Spleen (tissue), 7 donors: ENCODE measurements around the gene TOM1L2.

Experiments
- POLR2A ChIP-seq, 3 donors: fragments of 450-650 bp; IDR thresholded peaks; one replicate each; pipeline ENCODE4 v1.5.1; 2017; ENCODE audit warnings: antibody characterized with exemption in 3 of 3, mild to moderate bottlenecking in 1 of 3
- POLR2AphosphoS5 ChIP-seq, 3 donors: sonication (generic); formaldehyde crosslinking; IDR thresholded peaks; one replicate each; pipeline ENCODE4 v1.5.1; 2017; ENCODE audit warnings: antibody characterized with exemption in 3 of 3
- TF ChIP-seq, protein P1 (sequence below), 11 experiments: fragments of 200-600 bp in 7 of 11; fragments of 450-650 bp in 4 of 11; sonication (generic) in 4 of 11; IDR thresholded peaks in 8 of 11; conservative IDR thresholded peaks in 3 of 11; 1 replicate in 7 of 11; 2 replicates in 4 of 11; pipeline versions ENCODE4 v1.4.0 to v1.8.0; 2016 to 2021; ENCODE audit warnings: antibody characterized with exemption in 11 of 11, inconsistent platforms in 4 of 11, mild to moderate bottlenecking in 1 of 11
- donor health status: DM: no; HTN: no; CAD: no; lungs with moderate emphysema.
- donor health status: DM: no; HTN: no; CAD: no.
- donor health status: DM: no; HTN: no; CAD: no.

DNA sequence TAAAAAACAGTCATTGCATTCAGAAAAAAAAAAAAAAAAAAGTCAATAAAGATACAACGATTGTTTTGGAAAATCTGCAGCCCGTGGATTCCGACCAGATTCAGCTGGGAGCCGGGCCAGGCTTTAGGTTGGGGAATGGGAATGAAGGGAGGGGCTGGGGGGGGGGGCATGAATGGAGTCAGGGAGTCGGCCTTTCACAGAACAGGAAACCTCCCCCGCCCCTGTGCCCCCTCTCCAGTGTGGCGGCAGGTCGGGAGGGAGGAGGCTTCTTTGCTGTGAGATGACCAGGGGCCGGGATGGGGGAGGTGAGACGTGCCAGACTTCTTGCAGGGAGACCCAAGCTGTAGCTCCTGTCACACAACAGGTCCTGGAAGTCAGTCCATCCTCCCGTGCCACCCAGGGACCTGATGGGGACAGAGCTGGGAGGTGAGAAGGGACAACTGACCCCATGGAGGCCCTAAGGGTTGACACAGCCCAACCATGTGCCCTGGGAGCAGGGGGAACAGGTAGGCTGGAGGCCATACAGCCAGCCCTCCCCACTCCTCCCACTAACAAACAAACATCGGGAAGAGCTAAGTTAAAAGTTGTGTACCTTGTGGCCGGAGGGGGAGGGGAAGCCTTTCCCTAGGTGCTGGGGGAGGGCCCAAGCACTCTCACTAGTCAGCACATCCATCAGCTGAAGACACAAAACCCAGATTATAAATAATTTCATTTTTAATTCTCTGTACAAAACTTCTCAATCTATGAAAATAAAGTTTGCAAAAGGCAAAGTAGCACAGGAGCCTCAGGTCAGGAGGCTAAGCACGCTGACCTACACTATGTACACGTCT lies 160.6 kb downstream of the TOM1L2 start:
- TF ChIP-seq, protein P1, sequence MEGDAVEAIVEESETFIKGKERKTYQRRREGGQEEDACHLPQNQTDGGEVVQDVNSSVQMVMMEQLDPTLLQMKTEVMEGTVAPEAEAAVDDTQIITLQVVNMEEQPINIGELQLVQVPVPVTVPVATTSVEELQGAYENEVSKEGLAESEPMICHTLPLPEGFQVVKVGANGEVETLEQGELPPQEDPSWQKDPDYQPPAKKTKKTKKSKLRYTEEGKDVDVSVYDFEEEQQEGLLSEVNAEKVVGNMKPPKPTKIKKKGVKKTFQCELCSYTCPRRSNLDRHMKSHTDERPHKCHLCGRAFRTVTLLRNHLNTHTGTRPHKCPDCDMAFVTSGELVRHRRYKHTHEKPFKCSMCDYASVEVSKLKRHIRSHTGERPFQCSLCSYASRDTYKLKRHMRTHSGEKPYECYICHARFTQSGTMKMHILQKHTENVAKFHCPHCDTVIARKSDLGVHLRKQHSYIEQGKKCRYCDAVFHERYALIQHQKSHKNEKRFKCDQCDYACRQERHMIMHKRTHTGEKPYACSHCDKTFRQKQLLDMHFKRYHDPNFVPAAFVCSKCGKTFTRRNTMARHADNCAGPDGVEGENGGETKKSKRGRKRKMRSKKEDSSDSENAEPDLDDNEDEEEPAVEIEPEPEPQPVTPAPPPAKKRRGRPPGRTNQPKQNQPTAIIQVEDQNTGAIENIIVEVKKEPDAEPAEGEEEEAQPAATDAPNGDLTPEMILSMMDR (IDR thresholded peaks at IDR 0.05 in 8 of 11, conservative IDR thresholded peaks at IDR 0.05 in 3 of 11), result no peak
- no peak for TF ChIP-seq POLR2A (IDR thresholded peaks at IDR 0.05)
- TF ChIP-seq POLR2AphosphoS5 (IDR thresholded peaks at IDR 0.05), result no peak
